GM23338 (cell line): ENCODE measurements around the gene TMEM38A. TPM values are rescaled to one million over a fixed set of nuclear protein-coding genes. Genes with fewer than 3 reads are reported as not detected.

Source experiments
- ATAC-seq: fragments of 200-7000 bp; cut with Tn5 transposase; 3 replicates; pipeline ENCODE4 v1.9.1; 2020
- DNase-seq: peaks from one replicate; pipeline ENCODE4 v3.0.0-alpha.2; 2015; ENCODE audit warnings: low spot score
- H2AFZ ChIP-seq: fragments of 200-600 bp; sonication (generic); 2 replicates; pipeline ENCODE4 v1.8.0; 2016; ENCODE audit warnings: antibody characterized with exemption, mild to moderate bottlenecking, moderate library complexity
- H3F3A ChIP-seq: fragments of 200-600 bp; sonication (generic); replicated peaks from 2 replicates; pipeline ENCODE4 v1.8.0; 2017; ENCODE audit warnings: antibody characterized with exemption, mixed run types, low read depth
- H3K27ac ChIP-seq: fragments of 200-600 bp; sonication (generic); 2 replicates; pipeline ENCODE4 v1.6.1; 2016; ENCODE audit warnings: low read depth
- H3K27me3 ChIP-seq: fragments of 200-600 bp; sonication (generic); 2 replicates; pipeline ENCODE4 v1.8.0; 2016; ENCODE audit warnings: mild to moderate bottlenecking, mixed run types, moderate library complexity; ENCODE audit not compliant: insufficient read depth
- H3K36me3 ChIP-seq: fragments of 200-600 bp; sonication (generic); 2 replicates; pipeline ENCODE4 v1.8.0; 2016; ENCODE audit warnings: mild to moderate bottlenecking; ENCODE audit not compliant: insufficient read depth
- H3K4me1 ChIP-seq: fragments of 200-600 bp; sonication (generic); 2 replicates; pipeline ENCODE4 v1.8.0; 2016; ENCODE audit warnings: mild to moderate bottlenecking, moderate library complexity; ENCODE audit not compliant: insufficient read depth
- H3K4me2 ChIP-seq: fragments of 200-600 bp; sonication (generic); 2 replicates; pipeline ENCODE4 v1.7.1; 2017; ENCODE audit warnings: mixed run types
- H3K4me3 ChIP-seq: fragments of 200-600 bp; sonication (generic); 2 replicates; pipeline ENCODE4 v1.6.1; 2016; ENCODE audit warnings: mixed run types
- H3K79me2 ChIP-seq: fragments of 200-600 bp; sonication (generic); replicated peaks from 2 replicates; pipeline ENCODE4 v1.8.0; 2017; ENCODE audit warnings: mild to moderate bottlenecking; ENCODE audit not compliant: insufficient read depth
- H3K9me2 ChIP-seq: fragments of 200-600 bp; sonication (generic); 2 replicates; pipeline ENCODE4 v1.8.0; 2017; ENCODE audit not compliant: insufficient read depth
- H4K20me1 ChIP-seq: fragments of 200-600 bp; sonication (generic); replicated peaks from 2 replicates; pipeline ENCODE4 v1.8.0; 2017; ENCODE audit warnings: mild to moderate bottlenecking; ENCODE audit not compliant: insufficient read depth
- H3K27ac Mint-ChIP-seq: 2 replicates; pipeline ENCODE4 v1.8.0; 2020; ENCODE audit warnings: inconsistent platforms, mild to moderate bottlenecking, moderate library complexity, mixed read lengths
- H3K27me3 Mint-ChIP-seq: 3 replicates; pipeline ENCODE4 v1.8.0; 2022; ENCODE audit warnings: low read depth, mild to moderate bottlenecking, moderate library complexity, mixed read lengths, inconsistent platforms; ENCODE audit not compliant: insufficient read depth, poor library complexity
- H3K36me3 Mint-ChIP-seq: 3 replicates; pipeline ENCODE4 v1.8.0; 2021; ENCODE audit warnings: low read depth, mild to moderate bottlenecking, inconsistent platforms, moderate library complexity, mixed read lengths
- H3K4me1 Mint-ChIP-seq: 3 replicates; pipeline ENCODE4 v1.8.0; 2020; ENCODE audit warnings: mild to moderate bottlenecking, inconsistent platforms, mixed read lengths
- H3K4me3 Mint-ChIP-seq: 3 replicates; pipeline ENCODE4 v1.8.0; 2021; ENCODE audit warnings: moderate library complexity, mild to moderate bottlenecking, inconsistent platforms, mixed read lengths
- H3K9me3 Mint-ChIP-seq: 3 replicates; pipeline ENCODE4 v1.8.0; 2020; ENCODE audit warnings: moderate library complexity, mild to moderate bottlenecking, inconsistent platforms, mixed read lengths
- CREB1 ChIP-seq: fragments of 250-450 bp; sonication (Bioruptor Pico); IDR thresholded peaks from 2 replicates; pipeline ENCODE4 v1.5.0; 2020; ENCODE audit warnings: low read depth, mild to moderate bottlenecking, moderate library complexity
- CTCF ChIP-seq, 2 experiments: fragments of 200-600 bp in 1 of 2; sonication (generic) in 1 of 2; conservative IDR thresholded peaks; 2 replicates each; pipeline versions ENCODE4 v1.5.1 to v1.6.1; 2016 to 2017; ENCODE audit warnings: antibody characterized with exemption in 2 of 2, low read depth in 2 of 2, mild to moderate bottlenecking in 2 of 2, moderate library complexity in 1 of 2
- EZH2 ChIP-seq: fragments of 200-600 bp; sonication (generic); IDR thresholded peaks from one replicate; pipeline ENCODE4 v1.8.0; 2017; ENCODE audit warnings: antibody characterized with exemption, mild to moderate bottlenecking, low read depth; ENCODE audit not compliant: unreplicated experiment
- EZH2phosphoT487 ChIP-seq: fragments of 200-600 bp; sonication (generic); IDR thresholded peaks from one replicate; pipeline ENCODE4 v1.8.1; 2018; ENCODE audit warnings: antibody characterized with exemption; ENCODE audit not compliant: unreplicated experiment
- STAT1 ChIP-seq: IDR thresholded peaks from one replicate; pipeline ENCODE4 v1.6.1; 2016; ENCODE audit warnings: antibody characterized with exemption; ENCODE audit not compliant: unreplicated experiment
- ZNF462 ChIP-seq: fragments of 250-450 bp; sonication (Bioruptor Pico); IDR thresholded peaks from 2 replicates; pipeline ENCODE4 v1.5.0; 2020; ENCODE audit warnings: mild to moderate bottlenecking, moderate library complexity
- polyA plus RNA-seq: library from polyadenylated mRNA; unstranded; fragments of >200 nt; fragmentation: Nextera tagmentation; extraction: Ambion mirVana; gene quantifications from 2 replicates; pipeline ENCODE4 v1.2.1, GENCODE V29; 2016
- total RNA-seq: library from RNA; depleted of rRNA; stranded (reverse); fragments of >200 nt; shearing (Covaris generic); gene quantifications from 2 replicates; pipeline ENCODE4 v1.2.3, GENCODE V29; 2014

Gene TMEM38A
- total and polyA plus RNA-seq, 2 experiments from 2014 or later, result 5.9 to 14.1 TPM

- Histone ChIP-seq H3K4me3 (no peak overlapping the region), H3K79me2 (no peaks in the 10 kb centered on the region), H3K27ac (no peak overlapping the region), H3K36me3 (no peaks in the 10 kb centered on the region), H3K4me1 (no peaks in the 10 kb centered on the region), H4K20me1 (no peaks in the 10 kb centered on the region), H3K27me3 (no peaks in the 10 kb centered on the region), H3K4me2 (no peak overlapping the region), H2AFZ (no peak overlapping the region), H3K9me2 (no peaks in the 10 kb centered on the region), H3F3A (no peaks in the 10 kb centered on the region)
- H3K27me3 Mint-ChIP-seq, result peaks cover 10% of the 10 kb centered on the region
- ATAC-seq (no peak), DNase-seq (no peak)
- no peaks in the 10 kb centered on the region for H3K4me1 Mint-ChIP-seq
- peaks cover 35% of the 10 kb centered on the region for H3K9me3 Mint-ChIP-seq
- H3K27ac Mint-ChIP-seq, result no peak overlapping the region
- H3K36me3 Mint-ChIP-seq, result peaks cover 11% of the 10 kb centered on the region; the same call in 2 of the 3 replicates
- TF ChIP-seq ZNF462 (CRISPR knock-in tag), result no peak
- no peak overlapping the region for H3K4me3 Mint-ChIP-seq
Observed at GRCh38 chr19:16721051-16721450, 60.1 kb downstream of the TMEM38A start.

- no peak for ATAC-seq
- peaks cover 37% of the 10 kb centered on the region for H3K9me3 Mint-ChIP-seq
- H3K27ac Mint-ChIP-seq, result no peak overlapping the region
Observed at GRCh38 chr19:16722591-16722990, 61.7 kb downstream of the TMEM38A start.

More at GRCh38 chr19:16722591-16722990, 61.7 kb downstream of the TMEM38A start:
- Histone ChIP-seq H3K27ac (no peak overlapping the region), H3K4me1 (no peaks in the 10 kb centered on the region), H3K4me3 (no peak overlapping the region), H2AFZ (no peak overlapping the region), H3K79me2 (no peaks in the 10 kb centered on the region), H3F3A (no peaks in the 10 kb centered on the region), H3K36me3 (no peaks in the 10 kb centered on the region), H3K4me2 (no peak overlapping the region), H3K27me3 (no peaks in the 10 kb centered on the region), H3K9me2 (no peaks in the 10 kb centered on the region), H4K20me1 (no peaks in the 10 kb centered on the region)
- TF ChIP-seq EZH2 (no peak), CTCF (conservative IDR thresholded peaks at IDR 0.05; ENCODE audit: low read depth in 2 of 2) (no peak), STAT1 (no peak), EZH2phosphoT487 (no peak), CREB1 (CRISPR knock-in tag) (no peak)
- Mint-ChIP-seq H3K27me3 (peaks cover 10% of the 10 kb centered on the region), H3K4me3 (no peak overlapping the region), H3K36me3 (peaks cover 11% of the 10 kb centered on the region; the same call in 2 of the 3 replicates), H3K4me1 (no peaks in the 10 kb centered on the region)
- DNase-seq, result no peak
